WTC11 (cell line): ENCODE measurements around the gene PLXND1. TPM values are rescaled to one million over a fixed set of nuclear protein-coding genes. Genes with fewer than 3 reads are reported as not detected.
"Not testable (repeated sequence)": the region's sequence is repeated elsewhere in the genome, so short reads cannot be mapped to it uniquely, and the experiment has no call there.

ENCODE experiments used
- ATAC-seq: fragments of 200-7000 bp; cut with Tn5 transposase; 2 replicates; pipeline ENCODE4 v1.10.0; 2021; ENCODE audit warnings: mild to moderate bottlenecking, moderate library complexity
- CTCF ChIA-PET: fragments of 300-600 bp; sonication (Branson Sonifier 250); formaldehyde crosslinking; loops from one replicate; lab custom pipeline; 2021; ENCODE audit warnings: antibody characterized with exemption; lab: Charles Lee
- POLR2A ChIA-PET: fragments of 350-600 bp; sonication (Branson Sonifier 250); formaldehyde crosslinking; loops from one replicate; lab custom pipeline; 2021; ENCODE audit warnings: antibody characterized with exemption; lab: Charles Lee
- DNase-seq: peaks from one replicate; pipeline ENCODE4 v3.0.0; 2021; ENCODE audit warnings: low spot score
- H3K27ac Mint-ChIP-seq: 2 replicates; pipeline ENCODE4 v1.8.0; 2021; ENCODE audit warnings: mixed read lengths
- H3K27me3 Mint-ChIP-seq: 2 replicates; pipeline ENCODE4 v1.8.0; 2021; ENCODE audit warnings: low read depth, mild to moderate bottlenecking, moderate library complexity, mixed read lengths
- H3K36me3 Mint-ChIP-seq: 2 replicates; pipeline ENCODE4 v1.8.0; 2021; ENCODE audit warnings: mixed read lengths
- H3K4me1 Mint-ChIP-seq: 2 replicates; pipeline ENCODE4 v1.8.0; 2022; ENCODE audit warnings: mixed read lengths
- H3K4me3 Mint-ChIP-seq: 2 replicates; pipeline ENCODE4 v1.8.0; 2021; ENCODE audit warnings: mild to moderate bottlenecking, moderate library complexity, mixed read lengths
- H3K9me3 Mint-ChIP-seq: 2 replicates; pipeline ENCODE4 v1.8.0; 2021; ENCODE audit warnings: mixed read lengths
- CREB1 ChIP-seq: sonication (generic); formaldehyde crosslinking; IDR thresholded peaks from 2 replicates; pipeline ENCODE4 v1.8.0; 2023; ENCODE audit warnings: mild to moderate bottlenecking, missing genetic modification reagents
- CREM ChIP-seq: sonication (generic); formaldehyde crosslinking; IDR thresholded peaks from 2 replicates; pipeline ENCODE4 v1.8.1; 2022; ENCODE audit warnings: mild to moderate bottlenecking, missing genetic modification reagents, moderate library complexity
- EMX1 ChIP-seq: fragments of 250-450 bp; sonication (Bioruptor Pico); IDR thresholded peaks from 2 replicates; pipeline ENCODE4 v1.8.0; 2021; ENCODE audit warnings: mild to moderate bottlenecking
- FOXJ3 ChIP-seq: sonication (generic); formaldehyde crosslinking; IDR thresholded peaks from 2 replicates; pipeline ENCODE4 v1.9.0; 2021; ENCODE audit warnings: missing genetic modification reagents, mild to moderate bottlenecking, borderline replicate concordance
- NR3C1 ChIP-seq: sonication (generic); formaldehyde crosslinking; conservative IDR thresholded peaks from 2 replicates; pipeline ENCODE4 v1.8.1; 2023; ENCODE audit warnings: low read depth, mild to moderate bottlenecking, missing genetic modification reagents
- TEAD4 ChIP-seq: sonication (generic); formaldehyde crosslinking; IDR thresholded peaks from 2 replicates; pipeline ENCODE4 v1.8.0; 2022; ENCODE audit warnings: mild to moderate bottlenecking, missing genetic modification reagents
- ZNF121 ChIP-seq: sonication (generic); formaldehyde crosslinking; IDR thresholded peaks from 2 replicates; pipeline ENCODE4 v1.8.0; 2023; ENCODE audit warnings: missing genetic modification reagents
- ZNF138 ChIP-seq: sonication (generic); formaldehyde crosslinking; conservative IDR thresholded peaks from 2 replicates; pipeline ENCODE4 v1.8.1; 2022; ENCODE audit warnings: mild to moderate bottlenecking, moderate library complexity, missing genetic modification reagents
- total RNA-seq: library from RNA; stranded (reverse); gene quantifications from 3 replicates; pipeline ENCODE4 v1.2.3, GENCODE V29; 2021
- TF ChIP-seq, protein P1 (sequence below): sonication (generic); formaldehyde crosslinking; IDR thresholded peaks from 2 replicates; pipeline ENCODE4 v1.8.0; 2022; ENCODE audit warnings: mild to moderate bottlenecking, missing genetic modification reagents
- TF ChIP-seq, protein P2 (sequence below): fragments of 250-450 bp; sonication (Bioruptor Pico); IDR thresholded peaks from 2 replicates; pipeline ENCODE4 v1.9.0; 2021; ENCODE audit warnings: mild to moderate bottlenecking
- TF ChIP-seq, protein P3 (sequence below): sonication (generic); formaldehyde crosslinking; IDR thresholded peaks from 2 replicates; pipeline ENCODE4 v1.8.1; 2023; ENCODE audit warnings: mild to moderate bottlenecking, missing genetic modification reagents, moderate library complexity
- TF ChIP-seq, protein P4 (sequence below): fragments of 250-450 bp; sonication (Bioruptor Pico); IDR thresholded peaks from 2 replicates; pipeline ENCODE4 v1.9.0; 2021; ENCODE audit warnings: mild to moderate bottlenecking, borderline replicate concordance
- TF ChIP-seq, protein P5 (sequence below): sonication (generic); formaldehyde crosslinking; IDR thresholded peaks from 2 replicates; pipeline ENCODE4 v1.8.0; 2023; ENCODE audit warnings: missing genetic modification reagents, mild to moderate bottlenecking, borderline replicate concordance
- TF ChIP-seq, protein P6 (sequence below): sonication (generic); formaldehyde crosslinking; IDR thresholded peaks from 2 replicates; pipeline ENCODE4 v1.8.0; 2023; ENCODE audit warnings: mild to moderate bottlenecking, missing genetic modification reagents
- TF ChIP-seq, protein P7 (sequence below): fragments of 200-600 bp; IDR thresholded peaks from 2 replicates; pipeline ENCODE4 v1.8.0; 2022; ENCODE audit warnings: antibody characterized with exemption

PLXND1 gene
- total RNA-seq, 1 experiment from 2014 or later: 56.7 TPM

DNA sequence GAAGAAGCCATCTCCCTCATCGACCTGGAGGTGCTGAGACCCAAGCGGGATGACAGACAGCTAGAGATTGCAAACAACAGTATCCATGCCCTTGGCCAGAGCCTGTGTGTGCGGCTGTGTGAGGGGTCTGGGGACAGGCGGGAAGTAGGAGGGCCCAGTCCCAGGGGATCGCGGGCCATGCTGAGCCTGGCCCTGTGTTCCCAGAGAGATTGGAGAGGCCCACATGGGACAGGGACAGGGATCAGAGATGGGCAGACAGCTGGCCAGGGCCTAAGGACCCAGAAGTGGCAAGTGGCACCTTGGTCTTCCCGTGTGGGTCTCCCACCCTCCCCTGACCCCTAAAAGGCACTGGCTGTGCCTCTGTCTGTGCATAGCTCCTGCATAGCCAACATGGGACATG is 89.0 kb downstream of the PLXND1 start:
- ATAC-seq (no peak), DNase-seq (no peak)
- Mint-ChIP-seq H3K27me3 (no peaks in the 10 kb centered on the region), H3K36me3 (no peaks in the 10 kb centered on the region; the same call in 1 of the 2 replicates), H3K4me1 (0 out of 2 replicates have a peak, but pooled peaks cover 2% of the 10 kb centered on the region), H3K27ac (peak overlapping the region; percentile 23; the same call in 1 of the 2 replicates), H3K9me3 (no peaks in the 10 kb centered on the region), H3K4me3 (no peak overlapping the region)
- POLR2A ChIA-PET: no interaction called here
- TF ChIP-seq CREM (CRISPR knock-in tag): no peak
- TF ChIP-seq, protein P1, sequence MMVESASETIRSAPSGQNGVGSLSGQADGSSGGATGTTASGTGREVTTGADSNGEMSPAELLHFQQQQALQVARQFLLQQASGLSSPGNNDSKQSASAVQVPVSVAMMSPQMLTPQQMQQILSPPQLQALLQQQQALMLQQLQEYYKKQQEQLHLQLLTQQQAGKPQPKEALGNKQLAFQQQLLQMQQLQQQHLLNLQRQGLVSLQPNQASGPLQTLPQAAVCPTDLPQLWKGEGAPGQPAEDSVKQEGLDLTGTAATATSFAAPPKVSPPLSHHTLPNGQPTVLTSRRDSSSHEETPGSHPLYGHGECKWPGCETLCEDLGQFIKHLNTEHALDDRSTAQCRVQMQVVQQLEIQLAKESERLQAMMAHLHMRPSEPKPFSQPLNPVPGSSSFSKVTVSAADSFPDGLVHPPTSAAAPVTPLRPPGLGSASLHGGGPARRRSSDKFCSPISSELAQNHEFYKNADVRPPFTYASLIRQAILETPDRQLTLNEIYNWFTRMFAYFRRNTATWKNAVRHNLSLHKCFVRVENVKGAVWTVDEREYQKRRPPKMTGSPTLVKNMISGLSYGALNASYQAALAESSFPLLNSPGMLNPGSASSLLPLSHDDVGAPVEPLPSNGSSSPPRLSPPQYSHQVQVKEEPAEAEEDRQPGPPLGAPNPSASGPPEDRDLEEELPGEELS: no peak
- TF ChIP-seq, protein P2, sequence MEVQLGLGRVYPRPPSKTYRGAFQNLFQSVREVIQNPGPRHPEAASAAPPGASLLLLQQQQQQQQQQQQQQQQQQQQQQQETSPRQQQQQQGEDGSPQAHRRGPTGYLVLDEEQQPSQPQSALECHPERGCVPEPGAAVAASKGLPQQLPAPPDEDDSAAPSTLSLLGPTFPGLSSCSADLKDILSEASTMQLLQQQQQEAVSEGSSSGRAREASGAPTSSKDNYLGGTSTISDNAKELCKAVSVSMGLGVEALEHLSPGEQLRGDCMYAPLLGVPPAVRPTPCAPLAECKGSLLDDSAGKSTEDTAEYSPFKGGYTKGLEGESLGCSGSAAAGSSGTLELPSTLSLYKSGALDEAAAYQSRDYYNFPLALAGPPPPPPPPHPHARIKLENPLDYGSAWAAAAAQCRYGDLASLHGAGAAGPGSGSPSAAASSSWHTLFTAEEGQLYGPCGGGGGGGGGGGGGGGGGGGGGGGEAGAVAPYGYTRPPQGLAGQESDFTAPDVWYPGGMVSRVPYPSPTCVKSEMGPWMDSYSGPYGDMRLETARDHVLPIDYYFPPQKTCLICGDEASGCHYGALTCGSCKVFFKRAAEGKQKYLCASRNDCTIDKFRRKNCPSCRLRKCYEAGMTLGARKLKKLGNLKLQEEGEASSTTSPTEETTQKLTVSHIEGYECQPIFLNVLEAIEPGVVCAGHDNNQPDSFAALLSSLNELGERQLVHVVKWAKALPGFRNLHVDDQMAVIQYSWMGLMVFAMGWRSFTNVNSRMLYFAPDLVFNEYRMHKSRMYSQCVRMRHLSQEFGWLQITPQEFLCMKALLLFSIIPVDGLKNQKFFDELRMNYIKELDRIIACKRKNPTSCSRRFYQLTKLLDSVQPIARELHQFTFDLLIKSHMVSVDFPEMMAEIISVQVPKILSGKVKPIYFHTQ (CRISPR knock-in tag): no peak
- TF ChIP-seq EMX1 (CRISPR knock-in tag): no peak
- TF ChIP-seq, protein P3, sequence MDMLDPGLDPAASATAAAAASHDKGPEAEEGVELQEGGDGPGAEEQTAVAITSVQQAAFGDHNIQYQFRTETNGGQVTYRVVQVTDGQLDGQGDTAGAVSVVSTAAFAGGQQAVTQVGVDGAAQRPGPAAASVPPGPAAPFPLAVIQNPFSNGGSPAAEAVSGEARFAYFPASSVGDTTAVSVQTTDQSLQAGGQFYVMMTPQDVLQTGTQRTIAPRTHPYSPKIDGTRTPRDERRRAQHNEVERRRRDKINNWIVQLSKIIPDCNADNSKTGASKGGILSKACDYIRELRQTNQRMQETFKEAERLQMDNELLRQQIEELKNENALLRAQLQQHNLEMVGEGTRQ (CRISPR knock-in tag): no peak
- TF ChIP-seq FOXJ3 (CRISPR knock-in tag): no peak
- TF ChIP-seq, protein P4, sequence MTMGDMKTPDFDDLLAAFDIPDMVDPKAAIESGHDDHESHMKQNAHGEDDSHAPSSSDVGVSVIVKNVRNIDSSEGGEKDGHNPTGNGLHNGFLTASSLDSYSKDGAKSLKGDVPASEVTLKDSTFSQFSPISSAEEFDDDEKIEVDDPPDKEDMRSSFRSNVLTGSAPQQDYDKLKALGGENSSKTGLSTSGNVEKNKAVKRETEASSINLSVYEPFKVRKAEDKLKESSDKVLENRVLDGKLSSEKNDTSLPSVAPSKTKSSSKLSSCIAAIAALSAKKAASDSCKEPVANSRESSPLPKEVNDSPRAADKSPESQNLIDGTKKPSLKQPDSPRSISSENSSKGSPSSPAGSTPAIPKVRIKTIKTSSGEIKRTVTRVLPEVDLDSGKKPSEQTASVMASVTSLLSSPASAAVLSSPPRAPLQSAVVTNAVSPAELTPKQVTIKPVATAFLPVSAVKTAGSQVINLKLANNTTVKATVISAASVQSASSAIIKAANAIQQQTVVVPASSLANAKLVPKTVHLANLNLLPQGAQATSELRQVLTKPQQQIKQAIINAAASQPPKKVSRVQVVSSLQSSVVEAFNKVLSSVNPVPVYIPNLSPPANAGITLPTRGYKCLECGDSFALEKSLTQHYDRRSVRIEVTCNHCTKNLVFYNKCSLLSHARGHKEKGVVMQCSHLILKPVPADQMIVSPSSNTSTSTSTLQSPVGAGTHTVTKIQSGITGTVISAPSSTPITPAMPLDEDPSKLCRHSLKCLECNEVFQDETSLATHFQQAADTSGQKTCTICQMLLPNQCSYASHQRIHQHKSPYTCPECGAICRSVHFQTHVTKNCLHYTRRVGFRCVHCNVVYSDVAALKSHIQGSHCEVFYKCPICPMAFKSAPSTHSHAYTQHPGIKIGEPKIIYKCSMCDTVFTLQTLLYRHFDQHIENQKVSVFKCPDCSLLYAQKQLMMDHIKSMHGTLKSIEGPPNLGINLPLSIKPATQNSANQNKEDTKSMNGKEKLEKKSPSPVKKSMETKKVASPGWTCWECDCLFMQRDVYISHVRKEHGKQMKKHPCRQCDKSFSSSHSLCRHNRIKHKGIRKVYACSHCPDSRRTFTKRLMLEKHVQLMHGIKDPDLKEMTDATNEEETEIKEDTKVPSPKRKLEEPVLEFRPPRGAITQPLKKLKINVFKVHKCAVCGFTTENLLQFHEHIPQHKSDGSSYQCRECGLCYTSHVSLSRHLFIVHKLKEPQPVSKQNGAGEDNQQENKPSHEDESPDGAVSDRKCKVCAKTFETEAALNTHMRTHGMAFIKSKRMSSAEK (CRISPR knock-in tag): no peak
- no peak for TF ChIP-seq CREB1
- TF ChIP-seq, protein P5, sequence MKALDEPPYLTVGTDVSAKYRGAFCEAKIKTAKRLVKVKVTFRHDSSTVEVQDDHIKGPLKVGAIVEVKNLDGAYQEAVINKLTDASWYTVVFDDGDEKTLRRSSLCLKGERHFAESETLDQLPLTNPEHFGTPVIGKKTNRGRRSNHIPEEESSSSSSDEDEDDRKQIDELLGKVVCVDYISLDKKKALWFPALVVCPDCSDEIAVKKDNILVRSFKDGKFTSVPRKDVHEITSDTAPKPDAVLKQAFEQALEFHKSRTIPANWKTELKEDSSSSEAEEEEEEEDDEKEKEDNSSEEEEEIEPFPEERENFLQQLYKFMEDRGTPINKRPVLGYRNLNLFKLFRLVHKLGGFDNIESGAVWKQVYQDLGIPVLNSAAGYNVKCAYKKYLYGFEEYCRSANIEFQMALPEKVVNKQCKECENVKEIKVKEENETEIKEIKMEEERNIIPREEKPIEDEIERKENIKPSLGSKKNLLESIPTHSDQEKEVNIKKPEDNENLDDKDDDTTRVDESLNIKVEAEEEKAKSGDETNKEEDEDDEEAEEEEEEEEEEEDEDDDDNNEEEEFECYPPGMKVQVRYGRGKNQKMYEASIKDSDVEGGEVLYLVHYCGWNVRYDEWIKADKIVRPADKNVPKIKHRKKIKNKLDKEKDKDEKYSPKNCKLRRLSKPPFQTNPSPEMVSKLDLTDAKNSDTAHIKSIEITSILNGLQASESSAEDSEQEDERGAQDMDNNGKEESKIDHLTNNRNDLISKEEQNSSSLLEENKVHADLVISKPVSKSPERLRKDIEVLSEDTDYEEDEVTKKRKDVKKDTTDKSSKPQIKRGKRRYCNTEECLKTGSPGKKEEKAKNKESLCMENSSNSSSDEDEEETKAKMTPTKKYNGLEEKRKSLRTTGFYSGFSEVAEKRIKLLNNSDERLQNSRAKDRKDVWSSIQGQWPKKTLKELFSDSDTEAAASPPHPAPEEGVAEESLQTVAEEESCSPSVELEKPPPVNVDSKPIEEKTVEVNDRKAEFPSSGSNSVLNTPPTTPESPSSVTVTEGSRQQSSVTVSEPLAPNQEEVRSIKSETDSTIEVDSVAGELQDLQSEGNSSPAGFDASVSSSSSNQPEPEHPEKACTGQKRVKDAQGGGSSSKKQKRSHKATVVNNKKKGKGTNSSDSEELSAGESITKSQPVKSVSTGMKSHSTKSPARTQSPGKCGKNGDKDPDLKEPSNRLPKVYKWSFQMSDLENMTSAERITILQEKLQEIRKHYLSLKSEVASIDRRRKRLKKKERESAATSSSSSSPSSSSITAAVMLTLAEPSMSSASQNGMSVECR (CRISPR knock-in tag): no peak
- TF ChIP-seq, protein P6, sequence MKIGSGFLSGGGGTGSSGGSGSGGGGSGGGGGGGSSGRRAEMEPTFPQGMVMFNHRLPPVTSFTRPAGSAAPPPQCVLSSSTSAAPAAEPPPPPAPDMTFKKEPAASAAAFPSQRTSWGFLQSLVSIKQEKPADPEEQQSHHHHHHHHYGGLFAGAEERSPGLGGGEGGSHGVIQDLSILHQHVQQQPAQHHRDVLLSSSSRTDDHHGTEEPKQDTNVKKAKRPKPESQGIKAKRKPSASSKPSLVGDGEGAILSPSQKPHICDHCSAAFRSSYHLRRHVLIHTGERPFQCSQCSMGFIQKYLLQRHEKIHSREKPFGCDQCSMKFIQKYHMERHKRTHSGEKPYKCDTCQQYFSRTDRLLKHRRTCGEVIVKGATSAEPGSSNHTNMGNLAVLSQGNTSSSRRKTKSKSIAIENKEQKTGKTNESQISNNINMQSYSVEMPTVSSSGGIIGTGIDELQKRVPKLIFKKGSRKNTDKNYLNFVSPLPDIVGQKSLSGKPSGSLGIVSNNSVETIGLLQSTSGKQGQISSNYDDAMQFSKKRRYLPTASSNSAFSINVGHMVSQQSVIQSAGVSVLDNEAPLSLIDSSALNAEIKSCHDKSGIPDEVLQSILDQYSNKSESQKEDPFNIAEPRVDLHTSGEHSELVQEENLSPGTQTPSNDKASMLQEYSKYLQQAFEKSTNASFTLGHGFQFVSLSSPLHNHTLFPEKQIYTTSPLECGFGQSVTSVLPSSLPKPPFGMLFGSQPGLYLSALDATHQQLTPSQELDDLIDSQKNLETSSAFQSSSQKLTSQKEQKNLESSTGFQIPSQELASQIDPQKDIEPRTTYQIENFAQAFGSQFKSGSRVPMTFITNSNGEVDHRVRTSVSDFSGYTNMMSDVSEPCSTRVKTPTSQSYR: no peak
- TF ChIP-seq ZNF121 (CRISPR knock-in tag): no peak
- TF ChIP-seq TEAD4 (CRISPR knock-in tag): no peak
- no peak for TF ChIP-seq NR3C1 (CRISPR knock-in tag)
- TF ChIP-seq, protein P7, sequence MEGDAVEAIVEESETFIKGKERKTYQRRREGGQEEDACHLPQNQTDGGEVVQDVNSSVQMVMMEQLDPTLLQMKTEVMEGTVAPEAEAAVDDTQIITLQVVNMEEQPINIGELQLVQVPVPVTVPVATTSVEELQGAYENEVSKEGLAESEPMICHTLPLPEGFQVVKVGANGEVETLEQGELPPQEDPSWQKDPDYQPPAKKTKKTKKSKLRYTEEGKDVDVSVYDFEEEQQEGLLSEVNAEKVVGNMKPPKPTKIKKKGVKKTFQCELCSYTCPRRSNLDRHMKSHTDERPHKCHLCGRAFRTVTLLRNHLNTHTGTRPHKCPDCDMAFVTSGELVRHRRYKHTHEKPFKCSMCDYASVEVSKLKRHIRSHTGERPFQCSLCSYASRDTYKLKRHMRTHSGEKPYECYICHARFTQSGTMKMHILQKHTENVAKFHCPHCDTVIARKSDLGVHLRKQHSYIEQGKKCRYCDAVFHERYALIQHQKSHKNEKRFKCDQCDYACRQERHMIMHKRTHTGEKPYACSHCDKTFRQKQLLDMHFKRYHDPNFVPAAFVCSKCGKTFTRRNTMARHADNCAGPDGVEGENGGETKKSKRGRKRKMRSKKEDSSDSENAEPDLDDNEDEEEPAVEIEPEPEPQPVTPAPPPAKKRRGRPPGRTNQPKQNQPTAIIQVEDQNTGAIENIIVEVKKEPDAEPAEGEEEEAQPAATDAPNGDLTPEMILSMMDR: no peak
- TF ChIP-seq ZNF138: no peak
- CTCF ChIA-PET: interaction anchor here (1.2 kb wide), 1 partner anchor 27 kb away, joined by 3 read pairs; no protein-coding TSS in a partner anchor

DNA sequence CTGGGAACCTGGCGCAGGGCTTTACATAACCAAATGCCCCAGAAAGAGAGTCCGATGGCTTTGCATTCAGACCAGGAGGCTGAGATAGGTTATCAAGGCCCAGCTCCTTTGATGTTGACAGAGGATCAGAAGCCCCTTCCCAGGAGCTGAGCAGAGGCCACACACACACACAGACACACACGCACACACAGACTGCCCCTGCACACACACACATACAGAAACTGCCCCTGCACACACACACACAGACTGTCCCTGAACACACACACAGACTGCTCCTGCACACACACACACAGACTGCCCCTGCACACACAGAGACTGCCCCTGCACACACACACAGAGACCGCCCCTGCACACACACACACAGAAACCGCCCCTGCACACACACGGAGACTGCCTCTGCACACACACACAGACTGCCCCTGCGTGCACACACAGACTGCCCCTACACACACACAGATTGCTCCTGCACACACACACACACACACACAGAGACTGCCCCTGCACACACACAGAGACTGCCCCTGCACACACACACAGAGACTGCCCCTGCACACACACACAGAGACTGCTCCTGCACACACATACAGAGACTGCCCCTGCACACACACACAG is 90.5 kb downstream of the PLXND1 start:
- not testable (repeated sequence) for ATAC-seq

More for the DNA sequence above, 90.5 kb downstream of the PLXND1 start:
- H3K4me1 Mint-ChIP-seq, H3K36me3 Mint-ChIP-seq, H3K27me3 Mint-ChIP-seq, CTCF ChIA-PET, DNase-seq, H3K9me3 Mint-ChIP-seq, H3K4me3 Mint-ChIP-seq, POLR2A ChIA-PET, H3K27ac Mint-ChIP-seq: not testable (repeated sequence)
